HUES48 (cell line): Measurements from ENCODE around the gene VSTM5.
A peak's percentile ranks its signal among the peaks of the same experiment; 100 is the strongest.

Source experiments
- H3K27ac ChIP-seq: one replicate; pipeline ENCODE4 v1.7.0; 2013; ENCODE audit warnings: low read depth, low read length, inconsistent platforms
- H3K27me3 ChIP-seq: 2 replicates; pipeline ENCODE4 v1.6.1; 2013; ENCODE audit warnings: mild to moderate bottlenecking, low read length; ENCODE audit not compliant: control insufficient read depth, insufficient read depth
- H3K36me3 ChIP-seq: 2 replicates; pipeline ENCODE4 v1.6.1; 2013; ENCODE audit warnings: low read length; ENCODE audit not compliant: control insufficient read depth, insufficient read depth
- H3K4me1 ChIP-seq: 2 replicates; pipeline ENCODE4 v1.6.1; 2013; ENCODE audit warnings: mild to moderate bottlenecking, low read length; ENCODE audit not compliant: control insufficient read depth, insufficient read depth
- H3K4me3 ChIP-seq: 2 replicates; pipeline ENCODE4 v1.5.1; 2013; ENCODE audit warnings: mild to moderate bottlenecking, low read depth, low read length
- H3K9ac ChIP-seq: 2 replicates; pipeline ENCODE4 v1.6.1; 2013; ENCODE audit warnings: mild to moderate bottlenecking, low read depth, low read length, moderate library complexity
- H3K9me3 ChIP-seq: 2 replicates; pipeline ENCODE4 v1.6.1; 2013; ENCODE audit warnings: low read length; ENCODE audit not compliant: control insufficient read depth, insufficient read depth

VSTM5 gene

DNA sequence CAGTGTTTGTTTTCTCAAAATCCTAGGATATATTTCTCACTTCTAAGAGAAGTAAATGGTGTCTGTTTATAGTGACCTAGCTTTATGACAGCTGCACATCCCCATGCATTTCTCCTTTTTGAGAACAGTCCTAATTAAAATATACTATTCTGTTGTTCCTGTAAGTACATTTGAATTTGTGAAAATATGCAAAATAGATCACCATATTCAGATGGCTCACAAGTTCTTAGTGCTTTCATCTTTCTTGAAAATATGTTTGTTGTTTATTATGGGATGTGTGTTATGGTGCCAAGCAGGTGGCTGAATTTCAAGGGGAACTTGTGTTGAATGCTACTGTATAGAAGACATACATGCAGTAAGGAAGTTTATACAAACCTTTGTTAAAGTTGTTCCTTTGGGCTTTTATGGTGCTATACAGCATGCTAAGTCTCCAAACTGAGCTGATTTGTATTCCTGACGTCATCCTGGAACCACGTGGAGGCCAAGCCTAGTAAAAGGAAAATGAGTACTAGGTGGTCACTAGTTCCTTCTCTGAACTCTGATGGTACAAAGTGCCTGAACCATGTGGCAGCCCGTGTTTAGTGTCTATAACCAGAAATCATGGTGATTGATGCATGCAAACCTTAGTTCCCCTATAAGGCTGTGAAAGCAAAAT is 7.8 kb upstream of the VSTM5 start:
- 0 out of 2 replicates have a peak, but pooled peaks cover 2% of the 10 kb centered on the region for H3K9me3 ChIP-seq
- no peak overlapping the region for H3K9ac ChIP-seq
- peaks cover 25% of the 10 kb centered on the region for H3K4me1 ChIP-seq
- H3K27ac ChIP-seq: no peak overlapping the region
- no peaks in the 10 kb centered on the region for H3K27me3 ChIP-seq
- H3K4me3 ChIP-seq: no peak overlapping the region
- H3K36me3 ChIP-seq: no peaks in the 10 kb centered on the region

DNA sequence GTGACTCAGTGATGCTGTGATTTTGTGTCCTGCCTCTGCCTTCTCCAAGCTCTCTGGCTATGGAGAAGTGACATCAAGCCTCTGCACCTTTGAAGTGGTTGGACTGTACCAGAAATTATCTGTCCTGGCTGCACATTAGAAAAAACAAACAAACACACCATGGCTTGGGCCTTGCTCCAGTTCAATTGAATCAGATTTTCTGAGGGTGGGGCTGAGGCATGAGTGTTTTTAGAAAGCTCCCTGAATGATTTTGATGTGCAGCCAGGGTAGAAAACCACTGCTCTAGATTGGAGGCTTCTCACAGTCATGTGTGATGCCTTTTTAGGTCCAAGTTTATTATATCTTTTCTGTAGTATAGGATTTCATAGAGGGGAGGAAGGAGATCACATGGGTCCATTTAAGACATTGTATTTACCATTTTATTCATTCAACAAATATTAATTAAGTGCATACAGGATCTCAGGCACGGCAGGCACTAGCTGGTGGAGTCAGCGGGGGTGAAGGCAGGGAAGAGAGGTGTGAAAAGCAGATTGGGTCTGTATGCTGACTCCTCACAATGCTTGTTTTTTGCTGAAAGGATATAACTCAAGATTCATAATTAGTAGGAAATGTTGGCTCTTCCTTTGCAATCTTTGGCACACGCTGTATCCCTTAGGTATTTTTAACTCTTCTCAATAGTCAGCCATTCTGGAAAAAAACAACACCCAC is 7.1 kb upstream of the VSTM5 start:
- no peak overlapping the region for H3K9ac ChIP-seq
- peaks cover 25% of the 10 kb centered on the region for H3K4me1 ChIP-seq
- H3K27me3 ChIP-seq: no peaks in the 10 kb centered on the region
- H3K9me3 ChIP-seq: 0 out of 2 replicates have a peak, but pooled peaks cover 2% of the 10 kb centered on the region
- no peak overlapping the region for H3K4me3 ChIP-seq
- no peak overlapping the region for H3K27ac ChIP-seq
- H3K36me3 ChIP-seq: no peaks in the 10 kb centered on the region

DNA sequence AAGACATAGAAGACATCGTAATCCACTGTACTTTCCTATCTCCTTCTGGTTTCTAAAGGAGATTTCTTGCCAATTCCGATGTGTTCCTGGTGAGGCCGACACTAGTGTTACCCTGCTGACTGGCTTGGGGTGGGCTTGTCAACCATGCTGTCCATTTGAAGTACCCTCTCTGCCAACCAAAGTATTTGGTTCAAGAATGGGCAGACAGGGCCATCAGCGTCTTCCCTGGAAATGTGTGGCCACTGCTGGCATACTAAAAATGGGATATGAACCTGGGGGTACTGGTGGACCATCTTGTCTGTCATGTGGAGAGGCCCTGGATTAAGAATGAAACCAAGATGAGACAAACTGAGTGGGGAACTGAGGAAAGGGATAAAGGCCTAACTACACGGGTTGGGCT is 1.8 kb upstream of the VSTM5 start:
- H3K4me1 ChIP-seq: peaks cover 9% of the 10 kb centered on the region; the same call in 1 of the 2 replicates
- no peak overlapping the region for H3K9ac ChIP-seq
- no peaks in the 10 kb centered on the region for H3K36me3 ChIP-seq
- H3K27ac ChIP-seq: no peak overlapping the region
- H3K9me3 ChIP-seq: 0 out of 2 replicates have a peak, but pooled peaks cover 2% of the 10 kb centered on the region
- H3K4me3 ChIP-seq: no peak overlapping the region
- peaks cover 7% of the 10 kb centered on the region for H3K27me3 ChIP-seq

DNA sequence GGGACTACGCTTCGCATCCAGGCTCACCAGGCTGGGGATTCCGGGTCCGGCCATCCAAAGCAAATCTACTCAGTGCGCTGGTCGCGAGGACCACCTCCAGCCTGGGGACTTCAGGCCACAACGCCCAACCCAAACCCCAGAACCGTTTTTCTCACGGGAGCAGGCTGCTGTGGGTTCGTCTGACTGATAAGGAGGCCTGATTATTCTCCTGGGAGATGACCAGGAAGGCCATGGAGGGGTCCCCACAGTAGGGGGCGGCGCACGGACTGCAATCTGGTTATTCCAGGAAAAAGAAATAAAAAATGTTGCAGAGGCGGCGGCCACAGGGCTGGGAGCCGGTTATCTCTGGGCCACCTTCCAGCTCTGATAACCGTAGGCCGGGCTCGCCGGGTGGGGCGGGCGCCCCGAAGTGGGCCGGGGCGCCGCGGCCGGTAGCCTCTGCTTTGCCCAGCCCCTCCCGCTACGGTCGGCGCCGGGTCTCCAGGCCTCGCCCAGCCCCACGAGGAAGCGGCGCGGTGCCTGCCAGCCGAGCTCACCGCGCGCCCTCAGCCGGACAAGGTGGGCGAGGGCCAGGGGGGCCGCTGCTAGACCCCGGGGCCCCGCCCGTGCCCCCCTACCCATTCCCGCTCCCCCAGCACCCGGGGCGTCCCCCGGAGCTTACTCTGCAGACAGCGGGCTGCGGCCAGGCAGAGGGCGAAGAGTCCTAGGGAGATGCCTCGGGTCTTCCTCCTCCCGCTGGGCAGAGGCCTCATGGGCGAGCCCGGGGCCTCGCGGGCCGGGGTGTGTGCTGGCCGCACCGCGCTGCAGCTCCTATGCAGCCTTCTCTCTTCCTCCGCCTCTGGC is 446 bp downstream of the VSTM5 start:
- 0 out of 2 replicates have a peak, but pooled peaks cover 2% of the 10 kb centered on the region for H3K9me3 ChIP-seq
- 0 out of 2 replicates have a peak overlapping the region, but pooled peaks have one; percentile 18 for H3K9ac ChIP-seq
- no peak overlapping the region for H3K27ac ChIP-seq
- H3K4me3 ChIP-seq: peak overlapping the region; percentile 52; the same call in 1 of the 2 replicates
- no peaks in the 10 kb centered on the region for H3K4me1 ChIP-seq
- H3K36me3 ChIP-seq: no peaks in the 10 kb centered on the region
- peaks cover 7% of the 10 kb centered on the region for H3K27me3 ChIP-seq

GRCh38 chr11:93849201-93849600 is 1.2 kb downstream of the VSTM5 start:
- H3K27ac ChIP-seq: no peak overlapping the region
- H3K4me1 ChIP-seq: no peaks in the 10 kb centered on the region
- peaks cover 7% of the 10 kb centered on the region for H3K27me3 ChIP-seq
- no peaks in the 10 kb centered on the region for H3K36me3 ChIP-seq
- H3K9me3 ChIP-seq: 0 out of 2 replicates have a peak, but pooled peaks cover 2% of the 10 kb centered on the region
- H3K4me3 ChIP-seq: no peak overlapping the region; the same call in 1 of the 2 replicates
- H3K9ac ChIP-seq: no peak overlapping the region

GRCh38 chr11:93846411-93846810 is 4.0 kb downstream of the VSTM5 start:
- H3K27me3 ChIP-seq: peaks cover 7% of the 10 kb centered on the region
- H3K27ac ChIP-seq: no peak overlapping the region

GRCh38 chr11:93845181-93846092 is 5.0 kb downstream of the VSTM5 start:
- Histone ChIP-seq H3K9me3 (no peaks in the 10 kb centered on the region), H3K27ac (no peak overlapping the region), H3K36me3 (no peaks in the 10 kb centered on the region), H3K4me3 (no peak overlapping the region), H3K27me3 (peaks cover 3% of the 10 kb centered on the region; the same call in 1 of the 2 replicates), H3K4me1 (no peaks in the 10 kb centered on the region), H3K9ac (no peak overlapping the region)

More at GRCh38 chr11:93846411-93846810, 4.0 kb downstream of the VSTM5 start:
- Histone ChIP-seq H3K9me3 (no peaks in the 10 kb centered on the region), H3K4me1 (no peaks in the 10 kb centered on the region), H3K9ac (no peak overlapping the region), H3K4me3 (no peak overlapping the region), H3K36me3 (no peaks in the 10 kb centered on the region)

DNA sequence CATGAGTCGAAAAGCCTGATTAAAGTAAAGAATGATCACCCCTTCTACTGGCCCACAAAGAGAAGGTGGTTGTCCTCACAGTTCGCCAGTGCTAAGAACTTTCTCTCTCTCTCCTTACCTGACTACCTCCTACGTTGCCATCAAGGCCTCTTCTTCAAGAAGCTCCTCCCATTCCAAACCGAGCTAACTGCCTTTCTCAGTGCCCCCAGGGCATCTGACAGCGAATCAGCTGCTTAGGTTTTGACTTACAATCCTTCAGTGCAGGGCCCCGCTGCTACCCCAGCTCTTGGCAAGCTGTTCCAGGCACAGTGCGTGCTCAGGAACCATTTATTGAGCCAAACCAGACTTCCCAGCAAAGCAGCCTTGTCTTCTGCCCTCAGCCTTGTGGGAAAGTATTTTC is 5.8 kb downstream of the VSTM5 start:
- no peaks in the 10 kb centered on the region for H3K9me3 ChIP-seq
- H3K4me1 ChIP-seq: no peaks in the 10 kb centered on the region
- peaks cover 2% of the 10 kb centered on the region; the same call in 1 of the 2 replicates for H3K27me3 ChIP-seq
- H3K27ac ChIP-seq: no peak overlapping the region
- no peak overlapping the region for H3K4me3 ChIP-seq
- H3K36me3 ChIP-seq: no peaks in the 10 kb centered on the region
- H3K9ac ChIP-seq: no peak overlapping the region

DNA sequence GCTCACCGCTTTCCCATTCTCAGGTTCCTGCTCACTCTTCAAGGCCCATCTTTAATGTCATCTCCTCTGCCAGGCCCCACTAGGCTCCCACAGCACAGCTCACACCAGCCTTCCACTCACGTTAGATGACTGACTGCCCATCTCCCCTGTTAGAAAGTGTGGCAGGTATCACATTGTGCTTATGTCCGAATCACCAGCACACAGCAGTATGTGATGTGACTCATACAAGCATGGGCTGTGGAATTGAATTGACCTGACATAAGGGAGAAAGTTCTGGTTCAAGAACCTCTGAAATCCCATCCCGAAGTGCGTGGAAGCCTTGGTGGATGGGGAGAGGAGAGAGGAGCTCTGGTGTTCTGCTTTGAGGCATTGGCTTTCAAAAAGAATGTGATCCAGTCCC is 6.5 kb downstream of the VSTM5 start:
- no peak overlapping the region for H3K9ac ChIP-seq
- H3K4me1 ChIP-seq: no peaks in the 10 kb centered on the region
- no peaks in the 10 kb centered on the region for H3K36me3 ChIP-seq
- no peaks in the 10 kb centered on the region; the same call in 1 of the 2 replicates for H3K27me3 ChIP-seq
- no peaks in the 10 kb centered on the region for H3K9me3 ChIP-seq
- no peak overlapping the region for H3K4me3 ChIP-seq
- H3K27ac ChIP-seq: no peak overlapping the region

DNA sequence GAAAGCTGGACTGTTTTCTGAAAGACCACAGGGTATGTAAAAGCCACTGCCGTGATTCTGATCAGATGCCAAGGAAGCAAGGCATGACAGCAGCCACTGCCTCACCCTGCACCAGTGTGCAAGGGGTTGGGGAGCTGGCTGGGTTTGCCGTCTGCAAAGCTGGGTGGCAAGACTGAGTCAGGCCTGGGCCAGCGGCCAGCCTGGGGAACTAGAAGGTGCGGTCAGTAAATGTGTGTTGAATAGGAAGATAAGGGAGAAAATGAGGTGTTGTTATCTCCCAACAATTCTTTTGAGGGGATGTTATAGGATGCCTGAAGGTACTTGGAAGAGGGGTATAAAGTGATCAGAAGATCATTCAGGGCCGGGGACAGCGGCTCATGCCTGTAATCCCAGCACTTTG is 8.0 kb downstream of the VSTM5 start:
- Histone ChIP-seq H3K9me3 (no peaks in the 10 kb centered on the region), H3K9ac (no peak overlapping the region), H3K27me3 (no peaks in the 10 kb centered on the region), H3K4me3 (no peak overlapping the region), H3K36me3 (no peaks in the 10 kb centered on the region), H3K27ac (no peak overlapping the region), H3K4me1 (no peaks in the 10 kb centered on the region)
